ENCODE results near the gene RBM47. TPM values are rescaled to one million over a fixed set of nuclear protein-coding genes. Genes with fewer than 3 reads are reported as not detected.

The RBM47 gene
- total RNA-seq, 4 donors from 2014 or later, result 13.3 to 38.3 (median 21.8) TPM

DNA sequence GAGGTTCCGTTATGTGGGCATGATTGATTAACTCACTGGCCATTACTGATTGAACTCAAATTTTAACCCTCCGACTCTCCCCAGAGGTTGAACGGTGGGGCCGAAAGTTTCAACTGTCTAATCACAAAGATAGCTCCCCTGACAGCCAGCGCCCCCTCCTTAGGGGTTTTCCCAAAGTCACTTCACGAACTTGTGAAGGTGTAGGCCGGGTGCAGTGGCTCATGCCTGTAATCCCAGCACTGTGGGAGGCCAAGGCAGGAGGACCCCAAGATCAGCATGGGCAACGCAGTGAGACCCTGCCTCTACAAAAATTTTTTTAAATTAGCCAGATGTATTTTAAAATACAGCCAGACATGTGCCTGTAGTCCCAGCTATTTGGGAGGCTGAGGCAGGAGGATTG, 39.8 kb upstream of the RBM47 start:
- intact Hi-C loops (cut with DNase I), result no loop called here
- WGBS, result 95% methylated on average over 8 of the region's 8 CpGs
- Histone ChIP-seq H3K36me3 (no peaks in the 10 kb centered on the region), H3K27ac (replicated peaks in 1 of 4) (no peak overlapping the region), H3K4me3 (no peak overlapping the region), H3K9me3 (no peaks in the 10 kb centered on the region), H3K4me1 (no peaks in the 10 kb centered on the region), H3K27me3 (no peaks in the 10 kb centered on the region)
- no peak for DNase-seq (ENCODE audit: extremely low spot score)
- TF ChIP-seq, protein P1, sequence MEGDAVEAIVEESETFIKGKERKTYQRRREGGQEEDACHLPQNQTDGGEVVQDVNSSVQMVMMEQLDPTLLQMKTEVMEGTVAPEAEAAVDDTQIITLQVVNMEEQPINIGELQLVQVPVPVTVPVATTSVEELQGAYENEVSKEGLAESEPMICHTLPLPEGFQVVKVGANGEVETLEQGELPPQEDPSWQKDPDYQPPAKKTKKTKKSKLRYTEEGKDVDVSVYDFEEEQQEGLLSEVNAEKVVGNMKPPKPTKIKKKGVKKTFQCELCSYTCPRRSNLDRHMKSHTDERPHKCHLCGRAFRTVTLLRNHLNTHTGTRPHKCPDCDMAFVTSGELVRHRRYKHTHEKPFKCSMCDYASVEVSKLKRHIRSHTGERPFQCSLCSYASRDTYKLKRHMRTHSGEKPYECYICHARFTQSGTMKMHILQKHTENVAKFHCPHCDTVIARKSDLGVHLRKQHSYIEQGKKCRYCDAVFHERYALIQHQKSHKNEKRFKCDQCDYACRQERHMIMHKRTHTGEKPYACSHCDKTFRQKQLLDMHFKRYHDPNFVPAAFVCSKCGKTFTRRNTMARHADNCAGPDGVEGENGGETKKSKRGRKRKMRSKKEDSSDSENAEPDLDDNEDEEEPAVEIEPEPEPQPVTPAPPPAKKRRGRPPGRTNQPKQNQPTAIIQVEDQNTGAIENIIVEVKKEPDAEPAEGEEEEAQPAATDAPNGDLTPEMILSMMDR (IDR thresholded peaks at IDR 0.05), result no peak

DNA sequence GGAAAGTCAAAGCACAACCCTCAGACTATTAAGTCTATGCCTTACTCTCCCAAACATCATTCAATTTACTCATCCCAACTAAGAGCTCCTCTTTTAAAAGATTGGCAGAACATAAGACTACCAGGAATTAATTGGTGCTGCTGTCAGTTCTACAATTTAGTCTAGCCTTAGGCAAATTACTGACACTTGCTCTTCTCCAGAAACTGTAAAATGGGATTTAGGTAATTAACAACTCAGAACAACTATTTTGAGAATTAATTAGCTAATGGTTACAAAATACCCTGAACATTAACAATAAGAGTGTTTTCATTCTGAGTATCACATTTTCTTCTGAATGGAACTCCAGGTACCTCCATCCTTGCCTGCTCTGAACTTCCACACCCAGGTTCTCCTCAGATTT, 36.2 kb upstream of the RBM47 start:
- TF ChIP-seq POLR2AphosphoS5 (IDR thresholded peaks at IDR 0.05) (no peak), EP300 (IDR thresholded peaks at IDR 0.05) (no peak), POLR2A (IDR thresholded peaks at IDR 0.05; ENCODE audit: low read depth) (no peak)
- TF ChIP-seq, protein P1 (IDR thresholded peaks at IDR 0.05), result no peak
- H3K27ac ChIP-seq (replicated peaks in 1 of 4), result no peak overlapping the region
- no peaks in the 10 kb centered on the region for H3K27me3 ChIP-seq
- H3K9me3 ChIP-seq, result no peaks in the 10 kb centered on the region
- no peak for DNase-seq (ENCODE audit: extremely low spot score)
- H3K4me3 ChIP-seq, result no peak overlapping the region
- intact Hi-C loops (cut with DNase I), result no loop called here
- no peaks in the 10 kb centered on the region for H3K36me3 ChIP-seq
- H3K4me1 ChIP-seq, result no peaks in the 10 kb centered on the region

DNA sequence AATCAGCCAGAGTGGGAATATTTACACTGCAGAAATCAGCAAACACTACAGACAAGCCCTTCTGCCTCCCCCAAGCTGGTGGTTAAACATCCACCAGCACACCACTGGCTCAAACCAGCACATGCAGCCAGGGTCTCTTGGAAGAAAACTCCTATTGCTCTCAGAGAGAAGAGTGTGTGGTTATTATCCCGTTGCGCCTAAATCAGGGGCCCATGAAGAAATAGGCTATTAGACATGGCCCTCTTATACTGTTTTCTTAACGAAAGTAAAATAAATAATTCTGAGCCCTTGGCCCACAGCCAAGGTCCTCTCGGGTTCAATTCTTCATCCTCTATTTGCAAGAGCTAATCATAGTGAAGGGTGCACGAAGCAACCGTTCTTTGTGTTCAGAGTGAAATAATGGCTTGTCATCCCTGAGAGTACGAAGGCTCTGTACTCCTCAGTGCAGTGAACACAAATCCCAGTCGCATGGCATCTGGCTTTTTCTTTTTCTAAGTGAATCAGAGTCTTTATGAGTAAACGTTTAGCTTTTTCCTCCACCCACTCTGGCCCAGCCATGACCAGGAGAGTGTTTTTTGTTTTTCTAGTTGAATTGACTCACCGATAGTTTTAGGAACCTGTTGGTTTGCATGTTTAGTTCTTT, 33.4 kb upstream of the RBM47 start:
- TF ChIP-seq EP300 (IDR thresholded peaks at IDR 0.05) (no peak), POLR2AphosphoS5 (IDR thresholded peaks at IDR 0.05) (no peak), POLR2A (IDR thresholded peaks at IDR 0.05; ENCODE audit: low read depth) (no peak)
- TF ChIP-seq, protein P1 (IDR thresholded peaks at IDR 0.05), result no peak
- no peak overlapping the region for H3K4me3 ChIP-seq
- H3K27me3 ChIP-seq, result no peaks in the 10 kb centered on the region
- DNase-seq (ENCODE audit: extremely low spot score), result no peak
- no peaks in the 10 kb centered on the region for H3K4me1 ChIP-seq
- intact Hi-C loops (cut with DNase I), result no loop called here
- no peak overlapping the region for H3K27ac ChIP-seq (replicated peaks in 1 of 4)
- 22% methylated on average over 10 of the region's 10 CpGs for WGBS
- H3K9me3 ChIP-seq, result no peaks in the 10 kb centered on the region
- no peaks in the 10 kb centered on the region for H3K36me3 ChIP-seq

DNA sequence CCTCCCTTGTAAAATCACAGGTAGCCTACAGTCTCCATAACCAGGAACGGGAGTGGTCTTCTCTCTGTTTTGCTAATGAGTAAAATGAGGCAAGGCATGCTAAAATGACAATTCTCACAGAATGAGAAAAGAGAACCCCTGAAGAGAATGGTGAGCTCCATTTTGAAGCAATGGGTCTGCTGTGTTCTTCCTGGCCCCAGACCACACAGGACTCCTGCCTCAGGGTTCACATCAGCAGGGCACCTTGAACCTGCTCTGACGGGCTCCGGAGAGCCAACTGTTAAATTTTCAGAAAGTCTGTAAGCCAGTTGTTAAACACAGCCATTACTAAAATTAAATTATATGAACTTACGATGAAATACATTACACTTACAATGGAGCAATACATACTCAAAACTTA, 32.1 kb upstream of the RBM47 start:
- H3K4me3 ChIP-seq, result no peak overlapping the region
- H3K27me3 ChIP-seq, result no peaks in the 10 kb centered on the region
- H3K36me3 ChIP-seq, result no peaks in the 10 kb centered on the region
- DNase-seq (ENCODE audit: extremely low spot score), result no peak
- intact Hi-C loops (cut with DNase I), result no loop called here
- no peak for TF ChIP-seq POLR2A (IDR thresholded peaks at IDR 0.05; ENCODE audit: low read depth)
- TF ChIP-seq EP300 (IDR thresholded peaks at IDR 0.05), result no peak
- TF ChIP-seq, protein P1 (IDR thresholded peaks at IDR 0.05), result no peak
- TF ChIP-seq POLR2AphosphoS5 (IDR thresholded peaks at IDR 0.05), result no peak
- 82% methylated on average over 4 of the region's 4 CpGs for WGBS
- H3K9me3 ChIP-seq, result no peaks in the 10 kb centered on the region
- H3K4me1 ChIP-seq, result no peaks in the 10 kb centered on the region
- no peak overlapping the region for H3K27ac ChIP-seq (replicated peaks in 1 of 4)

DNA sequence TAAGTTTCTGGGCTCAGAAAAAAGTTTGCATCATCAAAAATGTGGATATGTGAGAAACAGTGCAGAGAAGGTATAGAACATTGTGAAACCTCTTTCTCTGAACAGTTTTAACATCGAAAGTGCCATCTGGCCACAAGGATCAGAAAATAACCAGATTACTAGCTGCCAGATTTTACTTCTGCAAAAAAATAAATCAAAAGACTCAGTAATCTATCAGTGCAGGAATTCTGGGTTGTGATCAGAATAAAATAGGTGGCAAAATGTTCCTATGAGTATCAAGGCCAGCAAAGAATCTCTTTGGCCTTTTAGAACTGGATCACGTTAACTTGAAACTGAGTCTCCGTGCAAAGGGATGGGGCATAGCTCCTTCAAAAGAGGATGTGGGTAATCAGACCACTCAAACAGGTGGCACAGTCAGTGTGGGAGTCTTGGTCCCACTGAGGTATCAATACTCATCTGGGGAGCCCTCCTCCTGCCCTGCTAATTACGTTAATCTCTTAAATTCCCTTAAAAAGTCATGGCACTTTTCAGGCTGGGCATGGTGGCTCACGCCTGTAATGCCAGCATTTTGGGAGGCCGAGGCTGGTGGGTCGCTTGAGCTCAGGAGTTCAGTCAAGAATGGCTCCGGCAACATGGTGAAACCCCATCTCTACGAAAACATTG, 26.7 kb upstream of the RBM47 start:
- Histone ChIP-seq H3K36me3 (no peaks in the 10 kb centered on the region), H3K4me3 (no peak overlapping the region), H3K4me1 (no peaks in the 10 kb centered on the region), H3K9me3 (no peaks in the 10 kb centered on the region), H3K27ac (replicated peaks in 1 of 4) (no peak overlapping the region), H3K27me3 (no peaks in the 10 kb centered on the region)
- 83% methylated on average over 8 of the region's 9 CpGs for WGBS
- TF ChIP-seq POLR2AphosphoS5 (IDR thresholded peaks at IDR 0.05) (no peak), POLR2A (IDR thresholded peaks at IDR 0.05; ENCODE audit: low read depth) (no peak), EP300 (IDR thresholded peaks at IDR 0.05) (no peak)
- TF ChIP-seq, protein P1 (IDR thresholded peaks at IDR 0.05), result no peak
- no peak for DNase-seq (ENCODE audit: extremely low spot score)
- intact Hi-C loops (cut with DNase I), result no loop called here

Measured in esophagus muscularis mucosa (tissue), 4 donors.